BE2C (cell line): ENCODE measurements around the gene NUP93.
A peak's percentile ranks its signal among the peaks of the same experiment; 100 is the strongest.

Experiments
- DNase-seq: peaks from one replicate; pipeline ENCODE4 v3.0.0-alpha.2; 2020
- H3K27me3 ChIP-seq: fragments of 250-450 bp; sonication (Bioruptor Pico); 2 replicates; pipeline ENCODE4 v1.5.1; 2020; ENCODE audit warnings: mild to moderate bottlenecking
- H3K36me3 ChIP-seq: fragments of 250-450 bp; sonication (Bioruptor Pico); 2 replicates; pipeline ENCODE4 v1.5.1; 2020; ENCODE audit warnings: mild to moderate bottlenecking
- H3K4me1 ChIP-seq: fragments of 250-450 bp; sonication (Bioruptor Pico); 2 replicates; pipeline ENCODE4 v1.5.1; 2020
- H3K4me3 ChIP-seq: 2 replicates; pipeline ENCODE4 v1.5.1; 2011; ENCODE audit warnings: low read depth, low read length
- H3K9me3 ChIP-seq: fragments of 250-450 bp; sonication (Bioruptor Pico); 2 replicates; pipeline ENCODE4 v1.5.1; 2020
- TF ChIP-seq, protein P1 (sequence below): IDR thresholded peaks from 2 replicates; pipeline ENCODE4 v1.5.1; 2012; ENCODE audit warnings: mild to moderate bottlenecking, low read depth, low read length

NUP93 gene

GRCh38 chr16:56726926-56727325 is 3.0 kb upstream of the NUP93 start:
- TF ChIP-seq, protein P1, sequence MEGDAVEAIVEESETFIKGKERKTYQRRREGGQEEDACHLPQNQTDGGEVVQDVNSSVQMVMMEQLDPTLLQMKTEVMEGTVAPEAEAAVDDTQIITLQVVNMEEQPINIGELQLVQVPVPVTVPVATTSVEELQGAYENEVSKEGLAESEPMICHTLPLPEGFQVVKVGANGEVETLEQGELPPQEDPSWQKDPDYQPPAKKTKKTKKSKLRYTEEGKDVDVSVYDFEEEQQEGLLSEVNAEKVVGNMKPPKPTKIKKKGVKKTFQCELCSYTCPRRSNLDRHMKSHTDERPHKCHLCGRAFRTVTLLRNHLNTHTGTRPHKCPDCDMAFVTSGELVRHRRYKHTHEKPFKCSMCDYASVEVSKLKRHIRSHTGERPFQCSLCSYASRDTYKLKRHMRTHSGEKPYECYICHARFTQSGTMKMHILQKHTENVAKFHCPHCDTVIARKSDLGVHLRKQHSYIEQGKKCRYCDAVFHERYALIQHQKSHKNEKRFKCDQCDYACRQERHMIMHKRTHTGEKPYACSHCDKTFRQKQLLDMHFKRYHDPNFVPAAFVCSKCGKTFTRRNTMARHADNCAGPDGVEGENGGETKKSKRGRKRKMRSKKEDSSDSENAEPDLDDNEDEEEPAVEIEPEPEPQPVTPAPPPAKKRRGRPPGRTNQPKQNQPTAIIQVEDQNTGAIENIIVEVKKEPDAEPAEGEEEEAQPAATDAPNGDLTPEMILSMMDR, result no peak
- Histone ChIP-seq H3K4me3 (no peak overlapping the region), H3K9me3 (no peaks in the 10 kb centered on the region), H3K4me1 (peaks cover 3% of the 10 kb centered on the region; the same call in 1 of the 2 replicates), H3K27me3 (no peaks in the 10 kb centered on the region; the same call in 1 of the 2 replicates), H3K36me3 (no peaks in the 10 kb centered on the region)
- no peak for DNase-seq

GRCh38 chr16:56728027-56728426 is 1.9 kb upstream of the NUP93 start:
- no peak for DNase-seq

GRCh38 chr16:56728980-56729734 is 772 bp upstream of the NUP93 start:
- DNase-seq, result no peak
- no peaks in the 10 kb centered on the region for H3K27me3 ChIP-seq
- peaks cover 3% of the 10 kb centered on the region; the same call in 1 of the 2 replicates for H3K4me1 ChIP-seq
- H3K36me3 ChIP-seq, result no peaks in the 10 kb centered on the region
- TF ChIP-seq, protein P1, result no peak
- peak overlapping the region; percentile 89 for H3K4me3 ChIP-seq
- no peaks in the 10 kb centered on the region for H3K9me3 ChIP-seq

More at GRCh38 chr16:56728027-56728426, 1.9 kb upstream of the NUP93 start:
- H3K36me3 ChIP-seq, result no peaks in the 10 kb centered on the region
- TF ChIP-seq, protein P1, result no peak
- H3K4me1 ChIP-seq, result peaks cover 3% of the 10 kb centered on the region; the same call in 1 of the 2 replicates
- H3K27me3 ChIP-seq, result no peaks in the 10 kb centered on the region; the same call in 1 of the 2 replicates
- no peak overlapping the region for H3K4me3 ChIP-seq
- no peaks in the 10 kb centered on the region for H3K9me3 ChIP-seq

DNA sequence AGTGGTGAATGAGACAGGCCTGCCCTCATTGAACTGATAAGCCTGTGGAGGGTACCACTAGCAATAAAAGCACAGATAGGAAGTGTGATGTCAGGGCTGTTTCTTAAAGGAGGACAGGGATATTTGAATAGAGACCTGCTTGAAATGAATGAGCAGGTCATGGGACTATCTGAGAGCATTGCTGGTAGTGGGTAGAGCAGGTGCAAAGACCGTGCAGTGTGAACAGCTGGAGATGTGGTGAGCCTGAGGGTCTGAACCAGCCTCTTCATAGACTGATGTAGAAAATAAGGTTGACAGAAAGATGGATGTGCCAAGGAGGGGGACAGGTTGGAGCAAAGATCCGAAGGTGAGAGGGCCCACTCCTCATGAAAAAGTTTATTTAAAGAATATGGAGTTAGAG is 2.4 kb downstream of the NUP93 start:
- Histone ChIP-seq H3K9me3 (no peaks in the 10 kb centered on the region), H3K36me3 (no peaks in the 10 kb centered on the region), H3K4me1 (peaks cover 3% of the 10 kb centered on the region; the same call in 1 of the 2 replicates), H3K4me3 (no peak overlapping the region), H3K27me3 (no peaks in the 10 kb centered on the region)
- no peak for DNase-seq
- TF ChIP-seq, protein P1, result no peak

GRCh38 chr16:56732832-56733231 is 2.9 kb downstream of the NUP93 start:
- H3K4me3 ChIP-seq, result no peak overlapping the region
- H3K27me3 ChIP-seq, result no peaks in the 10 kb centered on the region
- H3K9me3 ChIP-seq, result no peaks in the 10 kb centered on the region
- no peaks in the 10 kb centered on the region for H3K36me3 ChIP-seq
- DNase-seq, result no peak
- TF ChIP-seq, protein P1, result no peak
- peaks cover 3% of the 10 kb centered on the region; the same call in 1 of the 2 replicates for H3K4me1 ChIP-seq

GRCh38 chr16:56734429-56734828 is 4.5 kb downstream of the NUP93 start:
- Histone ChIP-seq H3K9me3 (no peaks in the 10 kb centered on the region), H3K4me1 (peaks cover 2% of the 10 kb centered on the region; the same call in 1 of the 2 replicates), H3K27me3 (no peaks in the 10 kb centered on the region), H3K36me3 (no peaks in the 10 kb centered on the region), H3K4me3 (no peak overlapping the region)
- no peak for DNase-seq
- TF ChIP-seq, protein P1, result no peak
